Loucy (cell line): ENCODE data around the gene FIGN.

Experiments used
- H2AFZ ChIP-seq: fragments of 200-600 bp; sonication (generic); 2 replicates; pipeline ENCODE4 v1.6.0; 2016; ENCODE audit warnings: antibody characterized with exemption, mild to moderate bottlenecking, low read length, moderate library complexity
- H3F3A ChIP-seq: fragments of 200-600 bp; 2 replicates; pipeline ENCODE4 v1.6.0; 2016; ENCODE audit warnings: antibody characterized with exemption, low read depth, mild to moderate bottlenecking
- H3K27me3 ChIP-seq: fragments of 200-600 bp; sonication (generic); 2 replicates; pipeline ENCODE4 v1.6.1; 2014; ENCODE audit warnings: low read length, mild to moderate bottlenecking; ENCODE audit not compliant: insufficient read depth, poor library complexity, severe bottlenecking
- H3K36me3 ChIP-seq: fragments of 200-600 bp; sonication (generic); 2 replicates; pipeline ENCODE4 v1.6.1; 2016; ENCODE audit warnings: low read length; ENCODE audit not compliant: insufficient read depth
- H3K4me1 ChIP-seq: fragments of 200-600 bp; sonication (generic); 2 replicates; pipeline ENCODE4 v1.5.1; 2014; ENCODE audit warnings: low read length, mild to moderate bottlenecking; ENCODE audit not compliant: insufficient read depth, poor library complexity, severe bottlenecking
- H3K4me2 ChIP-seq: fragments of 200-600 bp; sonication (generic); 2 replicates; pipeline ENCODE4 v1.6.0; 2014; ENCODE audit warnings: antibody characterized with exemption, low read length, low read depth, mild to moderate bottlenecking; ENCODE audit not compliant: poor library complexity, severe bottlenecking
- H3K4me3 ChIP-seq: fragments of 200-600 bp; sonication (generic); 2 replicates; pipeline ENCODE4 v1.5.1; 2014; ENCODE audit warnings: low read length, mild to moderate bottlenecking, mixed read lengths; ENCODE audit not compliant: poor library complexity, severe bottlenecking
- H3K79me2 ChIP-seq: fragments of 200-600 bp; sonication (generic); 2 replicates; pipeline ENCODE4 v1.6.1; 2014; ENCODE audit warnings: low read length; ENCODE audit not compliant: insufficient read depth
- H3K9ac ChIP-seq: fragments of 200-600 bp; sonication (generic); 2 replicates; pipeline ENCODE4 v1.6.0; 2014; ENCODE audit warnings: mild to moderate bottlenecking, low read depth, low read length, moderate library complexity; ENCODE audit not compliant: poor library complexity, severe bottlenecking
- H3K9me2 ChIP-seq: fragments of 200-600 bp; sonication (generic); replicated peaks from 2 replicates; pipeline ENCODE4 v1.6.1; 2016; ENCODE audit warnings: low read depth, low read length, mixed read lengths
- H3K9me3 ChIP-seq: fragments of 200-600 bp; sonication (generic); 2 replicates; pipeline ENCODE4 v1.6.1; 2014; ENCODE audit warnings: mild to moderate bottlenecking, antibody characterized with exemption, low read length, low read depth; ENCODE audit not compliant: insufficient read depth
- H4K20me1 ChIP-seq: fragments of 200-600 bp; sonication (generic); 2 replicates; pipeline ENCODE4 v1.6.0; 2014; ENCODE audit warnings: antibody characterized with exemption, low read length, mild to moderate bottlenecking; ENCODE audit not compliant: insufficient read depth, poor library complexity, severe bottlenecking
- EZH2phosphoT487 ChIP-seq: fragments of 200-600 bp; IDR thresholded peaks from 2 replicates; pipeline ENCODE4 v1.6.1; 2018; ENCODE audit warnings: antibody characterized with exemption, mild to moderate bottlenecking, moderate library complexity, borderline replicate concordance
- TF ChIP-seq, protein P1 (sequence below): fragments of 200-600 bp; sonication (generic); conservative IDR thresholded peaks from 2 replicates; pipeline ENCODE4 v1.5.1; 2014; ENCODE audit warnings: mild to moderate bottlenecking, antibody characterized with exemption, low read length

FIGN gene

DNA sequence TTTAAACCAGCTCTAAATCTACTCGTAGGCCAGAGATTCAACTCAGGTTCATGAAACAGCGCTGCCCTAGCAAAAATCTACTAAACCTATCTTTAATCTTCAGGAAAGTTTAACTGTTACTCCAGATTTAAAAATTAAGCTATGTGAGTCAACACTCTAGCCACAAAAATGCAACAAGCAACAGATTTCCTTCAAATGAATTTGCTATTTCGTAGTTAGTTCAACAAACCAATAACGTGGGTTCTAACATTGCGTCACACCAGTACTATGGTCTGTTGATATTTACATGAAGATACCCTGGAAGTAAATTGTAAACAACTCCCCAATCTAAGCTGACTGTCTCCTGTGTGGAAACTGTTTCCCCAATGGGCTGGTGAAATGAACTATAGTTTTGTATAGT lies 71.2 kb downstream of the FIGN start:
- no peak for TF ChIP-seq EZH2phosphoT487
- TF ChIP-seq, protein P1, sequence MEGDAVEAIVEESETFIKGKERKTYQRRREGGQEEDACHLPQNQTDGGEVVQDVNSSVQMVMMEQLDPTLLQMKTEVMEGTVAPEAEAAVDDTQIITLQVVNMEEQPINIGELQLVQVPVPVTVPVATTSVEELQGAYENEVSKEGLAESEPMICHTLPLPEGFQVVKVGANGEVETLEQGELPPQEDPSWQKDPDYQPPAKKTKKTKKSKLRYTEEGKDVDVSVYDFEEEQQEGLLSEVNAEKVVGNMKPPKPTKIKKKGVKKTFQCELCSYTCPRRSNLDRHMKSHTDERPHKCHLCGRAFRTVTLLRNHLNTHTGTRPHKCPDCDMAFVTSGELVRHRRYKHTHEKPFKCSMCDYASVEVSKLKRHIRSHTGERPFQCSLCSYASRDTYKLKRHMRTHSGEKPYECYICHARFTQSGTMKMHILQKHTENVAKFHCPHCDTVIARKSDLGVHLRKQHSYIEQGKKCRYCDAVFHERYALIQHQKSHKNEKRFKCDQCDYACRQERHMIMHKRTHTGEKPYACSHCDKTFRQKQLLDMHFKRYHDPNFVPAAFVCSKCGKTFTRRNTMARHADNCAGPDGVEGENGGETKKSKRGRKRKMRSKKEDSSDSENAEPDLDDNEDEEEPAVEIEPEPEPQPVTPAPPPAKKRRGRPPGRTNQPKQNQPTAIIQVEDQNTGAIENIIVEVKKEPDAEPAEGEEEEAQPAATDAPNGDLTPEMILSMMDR: no peak
- Histone ChIP-seq H3K9ac (no peak overlapping the region), H3K9me2 (no peaks in the 10 kb centered on the region), H3K9me3 (no peaks in the 10 kb centered on the region), H3K27me3 (no peaks in the 10 kb centered on the region), H3K4me2 (no peak overlapping the region), H4K20me1 (no peaks in the 10 kb centered on the region), H3K36me3 (no peaks in the 10 kb centered on the region), H3K4me1 (peaks cover 3% of the 10 kb centered on the region), H2AFZ (no peak overlapping the region), H3K79me2 (no peaks in the 10 kb centered on the region), H3F3A (no peaks in the 10 kb centered on the region), H3K4me3 (no peak overlapping the region)

DNA sequence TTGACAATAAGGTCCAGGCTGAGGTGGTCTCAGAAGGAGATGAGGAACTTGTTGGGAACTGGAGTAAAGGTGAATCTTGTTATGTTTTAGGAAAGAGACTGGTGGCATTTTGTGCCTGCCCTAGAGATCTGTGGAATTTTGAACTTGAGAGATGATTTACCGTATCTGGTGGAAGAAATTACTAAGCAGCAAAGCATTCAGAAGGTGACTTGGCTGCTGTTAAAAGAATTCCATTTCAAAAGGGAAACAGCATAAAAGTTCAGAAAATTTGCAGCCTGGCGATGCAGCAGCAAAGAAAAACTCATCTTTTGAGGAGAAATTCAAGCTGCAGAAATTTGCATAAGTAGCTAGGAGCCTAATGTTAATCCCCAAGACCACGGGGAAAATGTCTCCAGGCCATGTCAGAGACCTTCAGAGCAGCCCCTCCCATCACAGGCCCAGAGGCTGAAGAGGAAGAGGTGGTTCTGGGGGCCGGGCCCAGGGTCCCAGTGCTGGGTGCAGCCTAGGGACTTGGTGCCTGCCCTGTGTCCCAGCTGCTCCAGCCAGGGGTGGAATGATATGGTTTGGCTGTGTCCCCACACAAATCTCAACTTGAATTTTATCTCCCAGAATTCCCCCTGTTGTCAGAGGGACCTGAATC lies 73.5 kb downstream of the FIGN start:
- no peaks in the 10 kb centered on the region for H3F3A ChIP-seq
- no peak overlapping the region for H2AFZ ChIP-seq
- H3K4me1 ChIP-seq: no peaks in the 10 kb centered on the region
- H3K27me3 ChIP-seq: no peaks in the 10 kb centered on the region
- no peak overlapping the region for H3K4me3 ChIP-seq
- no peaks in the 10 kb centered on the region for H4K20me1 ChIP-seq
- H3K36me3 ChIP-seq: no peaks in the 10 kb centered on the region
- no peaks in the 10 kb centered on the region for H3K79me2 ChIP-seq
- H3K4me2 ChIP-seq: no peak overlapping the region
- no peak overlapping the region for H3K9ac ChIP-seq
- no peaks in the 10 kb centered on the region for H3K9me2 ChIP-seq
- no peaks in the 10 kb centered on the region for H3K9me3 ChIP-seq
- no peak for TF ChIP-seq EZH2phosphoT487
- TF ChIP-seq, protein P1: no peak

DNA sequence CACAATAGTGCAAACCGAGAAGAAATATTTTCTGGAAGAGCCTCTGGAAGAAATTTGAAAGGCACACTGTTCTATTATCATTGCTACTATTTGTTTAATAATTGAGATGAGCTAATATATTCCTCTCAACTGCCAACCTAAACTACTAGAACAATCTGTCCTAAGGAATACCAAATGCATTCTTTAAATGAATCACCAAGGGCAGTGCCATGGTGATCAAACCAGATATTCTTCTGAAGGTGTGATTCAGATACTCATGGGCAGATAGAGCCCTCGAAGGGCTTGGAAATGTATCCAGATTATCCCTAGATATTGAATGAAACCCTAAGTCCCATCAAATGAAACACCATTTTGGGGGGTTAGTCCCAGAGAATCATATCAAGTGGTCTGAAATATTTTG lies 76.6 kb downstream of the FIGN start:
- Histone ChIP-seq H3K4me1 (no peaks in the 10 kb centered on the region), H3K79me2 (no peaks in the 10 kb centered on the region), H3F3A (no peaks in the 10 kb centered on the region), H3K27me3 (no peaks in the 10 kb centered on the region), H3K4me3 (no peak overlapping the region), H2AFZ (no peak overlapping the region), H4K20me1 (no peaks in the 10 kb centered on the region), H3K9me2 (0 out of 2 replicates have a peak, but pooled peaks cover 5% of the 10 kb centered on the region), H3K4me2 (no peak overlapping the region), H3K36me3 (no peaks in the 10 kb centered on the region), H3K9me3 (no peaks in the 10 kb centered on the region), H3K9ac (no peak overlapping the region)
- no peak for TF ChIP-seq EZH2phosphoT487

DNA sequence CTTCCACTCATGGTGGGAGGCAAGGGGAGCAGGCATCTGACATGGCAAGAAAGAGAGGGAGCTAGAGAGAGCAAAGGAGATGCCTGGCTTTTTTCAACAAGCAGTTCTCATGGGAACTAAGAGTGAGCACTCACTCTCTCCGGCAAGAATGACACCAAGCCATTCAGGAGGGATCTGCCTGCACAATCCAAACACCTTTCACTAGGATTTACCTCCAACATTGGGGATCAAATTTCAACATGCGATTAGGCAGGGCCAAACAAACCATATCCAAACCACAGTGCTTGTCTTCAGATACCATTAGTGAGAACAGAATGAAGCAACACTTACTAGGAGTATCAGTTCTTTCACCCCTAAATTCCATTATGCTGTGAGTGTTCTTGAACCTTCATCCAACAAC lies 77.3 kb downstream of the FIGN start:
- no peak for TF ChIP-seq EZH2phosphoT487
- TF ChIP-seq, protein P1: no peak
- 0 out of 2 replicates have a peak, but pooled peaks cover 5% of the 10 kb centered on the region for H3K9me2 ChIP-seq
- H3K4me2 ChIP-seq: no peak overlapping the region
- H3K79me2 ChIP-seq: no peaks in the 10 kb centered on the region
- no peaks in the 10 kb centered on the region for H4K20me1 ChIP-seq
- no peaks in the 10 kb centered on the region for H3K4me1 ChIP-seq
- no peaks in the 10 kb centered on the region for H3F3A ChIP-seq
- no peaks in the 10 kb centered on the region for H3K9me3 ChIP-seq
- no peak overlapping the region for H2AFZ ChIP-seq
- H3K9ac ChIP-seq: no peak overlapping the region
- H3K36me3 ChIP-seq: no peaks in the 10 kb centered on the region
- H3K4me3 ChIP-seq: no peak overlapping the region
- no peaks in the 10 kb centered on the region for H3K27me3 ChIP-seq
